ENCODE results near the gene CPLX3. TPM values are rescaled to one million over a fixed set of nuclear protein-coding genes. Genes with fewer than 3 reads are reported as not detected.
A peak's percentile ranks its signal among the peaks of the same experiment; 100 is the strongest.

Gene CPLX3
- total and polyA plus RNA-seq, 12 donors: 0.11 to 24.1 (median 0.94) TPM; not detected in 2

- TF ChIP-seq POLR2A (IDR thresholded peaks at IDR 0.05) (no peak), CTCF (IDR thresholded peaks at IDR 0.05) (no peak)
- Histone ChIP-seq H3K27ac (no peak overlapping the region), H3K4me3 (no peak overlapping the region), H3K9me3 (replicated peaks in 1 of 3) (no peaks in the 10 kb centered on the region), H3K4me1 (replicated peaks in 1 of 2) (peaks cover 4 to 5% of the 10 kb centered on the region in 2 donors), H3K36me3 (replicated peaks in 1 of 2) (no peaks in the 10 kb centered on the region), H3K27me3 (no peaks in the 10 kb centered on the region)
- intact Hi-C loops (cut with DNase I): no loop called here
- WGBS, 4 donors: 69 to 76% (median 75%) methylated on average over 3 to 6 of the region's 6 CpGs
- no peak for DNase-seq
These were observed 3.1 kb upstream of the CPLX3 start for GRCh38 chr15:74823324-74823723.

GRCh38 chr15:74824976-74825375 lies 1.5 kb upstream of the CPLX3 start:
- DNase-seq: no peak
- intact Hi-C loops (cut with DNase I): no loop called here
- WGBS, 4 donors: 82 to 85% (median 83%) methylated on average over 7 of the region's 7 CpGs
- TF ChIP-seq POLR2A (IDR thresholded peaks at IDR 0.05) (no peak), CTCF (IDR thresholded peaks at IDR 0.05) (no peak)
- H3K4me3 ChIP-seq: no peak overlapping the region
- no peaks in the 10 kb centered on the region for H3K27me3 ChIP-seq
- H3K36me3 ChIP-seq (replicated peaks in 1 of 2): no peaks in the 10 kb centered on the region
- no peak overlapping the region for H3K27ac ChIP-seq
- H3K4me1 ChIP-seq (replicated peaks in 1 of 2): peaks cover 0 to 3% of the 10 kb centered on the region in 2 donors
- H3K9me3 ChIP-seq (replicated peaks in 1 of 3): no peaks in the 10 kb centered on the region

GRCh38 chr15:74825866-74826265 lies 561 bp upstream of the CPLX3 start:
- H3K27ac ChIP-seq: no peak overlapping the region
- TF ChIP-seq POLR2A (IDR thresholded peaks at IDR 0.05) (no peak), CTCF (IDR thresholded peaks at IDR 0.05) (no peak)
- no peaks in the 10 kb centered on the region for H3K36me3 ChIP-seq (replicated peaks in 1 of 2)
- 47 to 56% (median 53%) methylated on average over 3 to 10 of the region's 10 CpGs for WGBS, 4 donors
- no peaks in the 10 kb centered on the region for H3K9me3 ChIP-seq (replicated peaks in 1 of 3)
- peaks cover 0 to 3% of the 10 kb centered on the region in 2 donors for H3K4me1 ChIP-seq (replicated peaks in 1 of 2)
- intact Hi-C loops (cut with DNase I): no loop called here
- H3K4me3 ChIP-seq: no peak overlapping the region
- DNase-seq: peak in 1 of 7 donors; percentile 13
- H3K27me3 ChIP-seq: no peaks in the 10 kb centered on the region

GRCh38 chr15:74826921-74827320 lies 494 bp downstream of the CPLX3 start:
- no peak for DNase-seq
- Histone ChIP-seq H3K9me3 (replicated peaks in 1 of 3) (no peaks in the 10 kb centered on the region), H3K27me3 (no peaks in the 10 kb centered on the region), H3K4me3 (no peak overlapping the region), H3K36me3 (replicated peaks in 1 of 2) (no peaks in the 10 kb centered on the region), H3K27ac (no peak overlapping the region), H3K4me1 (replicated peaks in 1 of 2) (peaks cover 0 to 3% of the 10 kb centered on the region in 2 donors)
- WGBS, 4 donors: 17 to 42% (median 24%) methylated on average over 4 to 21 of the region's 21 CpGs
- intact Hi-C loops (cut with DNase I): no loop called here
- TF ChIP-seq CTCF (IDR thresholded peaks at IDR 0.05) (no peak), POLR2A (IDR thresholded peaks at IDR 0.05) (no peak)
